Left ventricle myocardium inferior (tissue), 1 donor: Measurements from ENCODE around the gene ZAP70. TPM values are rescaled to one million over a fixed set of nuclear protein-coding genes. Genes with fewer than 3 reads are reported as not detected.

Experiments
- DNase-seq: peaks from one replicate; pipeline ENCODE4 v3.0.0-alpha.2; 2020
- H3K27ac ChIP-seq: fragments of 200-600 bp; replicated peaks from 2 replicates; pipeline ENCODE4 v1.8.0; 2021
- H3K27me3 ChIP-seq: fragments of 200-600 bp; 2 replicates; pipeline ENCODE4 v1.8.0; 2021; ENCODE audit warnings: low read depth
- H3K36me3 ChIP-seq: fragments of 200-600 bp; 2 replicates; pipeline ENCODE4 v1.8.0; 2021
- H3K4me1 ChIP-seq: fragments of 200-600 bp; 2 replicates; pipeline ENCODE4 v1.8.0; 2021
- H3K4me3 ChIP-seq: fragments of 200-600 bp; 2 replicates; pipeline ENCODE4 v1.8.0; 2021; ENCODE audit warnings: mild to moderate bottlenecking, moderate library complexity
- H3K9me3 ChIP-seq: fragments of 200-600 bp; replicated peaks from 2 replicates; pipeline ENCODE4 v1.8.0; 2021
- CTCF ChIP-seq: fragments of 200-600 bp; IDR thresholded peaks from 2 replicates; pipeline ENCODE4 v1.8.0; 2021; ENCODE audit warnings: antibody characterized with exemption, mild to moderate bottlenecking, borderline replicate concordance
- intact Hi-C: fragments of 100-400 bp; cut with micrococcal nuclease; formaldehyde crosslinking; loops from one replicate; pipeline ENCODE4 v1.11.0; 2022
- total RNA-seq: library from RNA; stranded (reverse); fragmentation: NEBNext Ultra II Directional; extraction: Animal tissue kit (Norgen Biotek cat#: 25700); gene quantifications from one replicate; pipeline ENCODE4 v1.2.1, GENCODE V29; 2021
- donor health status: DM: no; HTN: yes; CAD: no; lungs with severe emphysema.

ZAP70 gene
- total RNA-seq, 1 donor from 2014 or later = 0.55 TPM

- DNase-seq = peak; percentile 13
- H3K36me3 ChIP-seq = no peaks in the 10 kb centered on the region
- intact Hi-C loops = no loop called here
- no peaks in the 10 kb centered on the region for H3K27me3 ChIP-seq
- no peak overlapping the region for H3K4me3 ChIP-seq
- H3K4me1 ChIP-seq = no peaks in the 10 kb centered on the region
- TF ChIP-seq CTCF = no peak
- peaks cover 14% of the 10 kb centered on the region for H3K9me3 ChIP-seq
- H3K27ac ChIP-seq = no peak overlapping the region
Measured at GRCh38 chr2:97734061-97735051, 21.0 kb downstream of the ZAP70 start.

GRCh38 chr2:97735161-97735561 is 21.8 kb downstream of the ZAP70 start:
- Histone ChIP-seq H3K27ac (no peak overlapping the region), H3K4me3 (no peak overlapping the region), H3K4me1 (no peaks in the 10 kb centered on the region), H3K27me3 (no peaks in the 10 kb centered on the region), H3K36me3 (no peaks in the 10 kb centered on the region), H3K9me3 (peaks cover 8% of the 10 kb centered on the region)
- no peak for TF ChIP-seq CTCF
- DNase-seq = peak; percentile 7
- intact Hi-C loops = no loop called here

GRCh38 chr2:97736185-97736584 is 22.8 kb downstream of the ZAP70 start:
- Histone ChIP-seq H3K27me3 (no peaks in the 10 kb centered on the region), H3K27ac (no peak overlapping the region), H3K9me3 (no peaks in the 10 kb centered on the region), H3K4me3 (no peak overlapping the region), H3K4me1 (no peaks in the 10 kb centered on the region), H3K36me3 (no peaks in the 10 kb centered on the region)
- no peak for TF ChIP-seq CTCF
- DNase-seq = no peak
- intact Hi-C loops = no loop called here

- Histone ChIP-seq H3K4me3 (no peak overlapping the region), H3K27ac (no peak overlapping the region), H3K27me3 (no peaks in the 10 kb centered on the region), H3K36me3 (no peaks in the 10 kb centered on the region), H3K9me3 (no peaks in the 10 kb centered on the region), H3K4me1 (peaks cover 3% of the 10 kb centered on the region)
- no peak for TF ChIP-seq CTCF
- intact Hi-C loops = no loop called here
- DNase-seq = no peak
Measured at GRCh38 chr2:97736608-97737330, 23.4 kb downstream of the ZAP70 start.

GRCh38 chr2:97737421-97738178 is 24.2 kb downstream of the ZAP70 start:
- H3K27me3 ChIP-seq = no peaks in the 10 kb centered on the region
- intact Hi-C loops = no loop called here
- peak; percentile 10 for DNase-seq

More at GRCh38 chr2:97737421-97738178, 24.2 kb downstream of the ZAP70 start:
- Histone ChIP-seq H3K9me3 (no peaks in the 10 kb centered on the region), H3K4me3 (no peak overlapping the region), H3K27ac (no peak overlapping the region), H3K4me1 (peaks cover 11% of the 10 kb centered on the region), H3K36me3 (no peaks in the 10 kb centered on the region)
- no peak for TF ChIP-seq CTCF
